Endothelial cell of umbilical vein (primary cell): ENCODE measurements around the gene RSPH6A. TPM values are rescaled to one million over a fixed set of nuclear protein-coding genes. Genes with fewer than 3 reads are reported as not detected.
A peak's percentile ranks its signal among the peaks of the same experiment; 100 is the strongest.

Source experiments
- BruUV-seq: library from RNA; stranded (reverse); fragments of 400-500 nt; replicated peaks from 2 replicates; lab custom pipeline; 2021; lab: Mats Ljungman, UMichigan
- CTCF ChIA-PET: fragments of 300-600, 350-600 bp; sonication (Branson Sonifier 250); formaldehyde crosslinking; loops from one replicate; lab custom pipeline; 2021; ENCODE audit warnings: antibody characterized with exemption, inconsistent platforms; lab: Charles Lee
- POLR2A ChIA-PET: fragments of 300-600, 350-600 bp; sonication (Branson Sonifier 250); formaldehyde crosslinking; loops from one replicate; lab custom pipeline; 2021; ENCODE audit warnings: antibody characterized with exemption, inconsistent platforms; lab: Charles Lee
- DNase-seq: peaks from one replicate; pipeline ENCODE4 v3.0.0-alpha.2; 2011; ENCODE audit warnings: low read depth, low spot score
- FAIRE-seq: peaks from 2 replicates; lab custom pipeline; 2011; peaks lifted over from hg19 to GRCh38; lab: Jason Lieb, UNC
- H2AFZ ChIP-seq: 2 replicates; pipeline ENCODE4 v1.6.0; 2012; ENCODE audit warnings: low read depth, low read length, control low read depth, inconsistent platforms
- H3K27ac ChIP-seq: 2 replicates; pipeline ENCODE4 v1.5.1; 2011; ENCODE audit warnings: low read depth, mild to moderate bottlenecking, control low read depth, low read length, moderate library complexity; ENCODE audit not compliant: insufficient read depth
- H3K27me3 ChIP-seq, 2 experiments: 2 replicates each; pipeline versions ENCODE4 v1.6.0 to v1.6.1; 2011; ENCODE audit warnings: low read length in 2 of 2, mixed read lengths in 1 of 2; ENCODE audit not compliant: control insufficient read depth in 2 of 2, insufficient read depth in 2 of 2
- H3K36me3 ChIP-seq, 2 experiments: 2 replicates in 1 of 2; 3 replicates in 1 of 2; pipeline ENCODE4 v1.5.1; 2011; ENCODE audit warnings: low read length in 2 of 2, mild to moderate bottlenecking in 1 of 2, moderate library complexity in 1 of 2; ENCODE audit not compliant: control insufficient read depth in 2 of 2, insufficient read depth in 2 of 2; ENCODE audit errors: extremely low read depth in 1 of 2
- H3K4me1 ChIP-seq: 3 replicates; pipeline ENCODE4 v1.5.1; 2011; ENCODE audit warnings: mild to moderate bottlenecking, low read length; ENCODE audit not compliant: control insufficient read depth, insufficient read depth; ENCODE audit errors: extremely low read depth
- H3K4me2 ChIP-seq: 2 replicates; pipeline ENCODE4 v1.6.1; 2011; ENCODE audit warnings: low read length, control low read depth, mixed read lengths; ENCODE audit not compliant: insufficient read depth
- H3K4me3 ChIP-seq, 3 experiments: fragments of 200-600 bp in 1 of 3; sonication (generic), shearing (Covaris generic) in 1 of 3; replicated peaks in 1 of 3; 2 replicates each; pipeline ENCODE4 v1.5.1; 2011 to 2016; ENCODE audit warnings: control low read depth in 3 of 3, low read length in 3 of 3, mild to moderate bottlenecking in 2 of 3, inconsistent platforms in 1 of 3, low read depth in 1 of 3, moderate library complexity in 1 of 3; ENCODE audit not compliant: insufficient read depth in 1 of 3
- H3K79me2 ChIP-seq: 2 replicates; pipeline ENCODE4 v1.6.0; 2012; ENCODE audit warnings: low read length, inconsistent platforms; ENCODE audit not compliant: control insufficient read depth, insufficient read depth
- H3K9ac ChIP-seq: replicated peaks from 2 replicates; pipeline ENCODE3; 2011; ENCODE audit warnings: low read length, control low read depth; ENCODE audit not compliant: insufficient read depth; ENCODE audit errors: extremely low read depth
- H3K9me1 ChIP-seq: replicated peaks from 3 replicates; pipeline ENCODE4 v1.6.0; 2011; ENCODE audit warnings: mild to moderate bottlenecking, low read length; ENCODE audit not compliant: control insufficient read depth, insufficient read depth; ENCODE audit errors: extremely low read depth
- H3K9me3 ChIP-seq: replicated peaks from 2 replicates; pipeline ENCODE4 v1.5.1; 2012; ENCODE audit warnings: low read length, inconsistent platforms; ENCODE audit not compliant: control insufficient read depth, insufficient read depth
- H4K20me1 ChIP-seq: replicated peaks from 2 replicates; pipeline ENCODE3; 2011; ENCODE audit warnings: mild to moderate bottlenecking, low read length; ENCODE audit not compliant: control insufficient read depth, insufficient read depth; ENCODE audit errors: extremely low read depth
- CTCF ChIP-seq, 2 donors: IDR thresholded peaks; 1 replicate in 1 of 2; 2 replicates in 1 of 2; pipeline ENCODE4 v1.5.1; 2011; ENCODE audit warnings: low read length in 2 of 2, mild to moderate bottlenecking in 2 of 2, moderate library complexity in 2 of 2, control low read depth in 1 of 2, inconsistent platforms in 1 of 2, low read depth in 1 of 2; ENCODE audit not compliant: insufficient read depth in 1 of 2; ENCODE audit errors: extremely low read depth in 1 of 2
- FOS ChIP-seq: IDR thresholded peaks from 2 replicates; pipeline ENCODE4 v1.6.1; 2011; ENCODE audit warnings: mild to moderate bottlenecking, low read length, moderate library complexity, borderline replicate concordance; ENCODE audit not compliant: insufficient read depth
- GATA2 ChIP-seq: IDR thresholded peaks from 2 replicates; pipeline ENCODE4 v1.7.0; 2011; ENCODE audit warnings: low read depth, mild to moderate bottlenecking, moderate library complexity, mixed read lengths, low read length; ENCODE audit not compliant: insufficient read length, insufficient read depth
- MAX ChIP-seq: IDR thresholded peaks from 2 replicates; pipeline ENCODE4 v1.6.1; 2011; ENCODE audit not compliant: insufficient read depth, insufficient read length
- MYC ChIP-seq: IDR thresholded peaks from one replicate; pipeline ENCODE4 v1.6.1; 2011; ENCODE audit warnings: mild to moderate bottlenecking, low read depth, low read length
- dilution Hi-C: fragments of 300-500 bp; cut with MboI; formaldehyde crosslinking; loops from one replicate; pipeline ENCODE4 v1.15.0; 2019; ENCODE audit warnings: low sequenced_read_pairs; ENCODE audit not compliant: extremely low pct_ligation_motif_present
- intact Hi-C: fragments of 100-400 bp; cut with micrococcal nuclease; formaldehyde crosslinking; loops from one replicate; pipeline ENCODE4 v1.10.0; 2022
- polyA plus RNA-seq, 4 experiments: library from polyadenylated mRNA; depleted of rRNA in 3 of 4; stranded (reverse) in 3 of 4; unstranded in 1 of 4; fragments of >200 nt; gene quantifications; 2 replicates each; pipeline versions ENCODE4 v1.2.1 to v1.2.3, GENCODE V29; 2011 to 2012; ENCODE audit warnings: missing spikeins in 1 of 4
- total RNA-seq: library from RNA; stranded (reverse); gene quantifications from 2 replicates; pipeline ENCODE4 v1.2.3, GENCODE V29; 2021

RSPH6A gene
- total and polyA plus RNA-seq, 2 donors (not counting 3 experiments of a cell fraction or from before 2014, with no cell fraction given) = 0.03 to 0.62 TPM

GRCh38 chr19:45793178-45793564, 21.9 kb downstream of the RSPH6A start:
- no peak overlapping the region for H3K4me2 ChIP-seq
- no peak for FAIRE-seq
- peaks cover 6 to 13% of the 10 kb centered on the region in 2 experiments for H3K36me3 ChIP-seq
- H3K9me3 ChIP-seq = no peaks in the 10 kb centered on the region
- dilution Hi-C loops = no loop called here
- H4K20me1 ChIP-seq = no peaks in the 10 kb centered on the region
- H3K4me3 ChIP-seq = peak overlapping the region in 1 of 3 experiments; percentile 21
- H3K9ac ChIP-seq = no peak overlapping the region
- intact Hi-C loops = loop anchor here (1.0 kb wide), 1 partner anchor 101 kb away; the partner anchor contains the start of gene QPCTL
- DNase-seq = no peak
- ChIA-PET POLR2A (interaction anchor here (0.6 to 1.3 kb wide), 3 partner anchors 22 to 63 kb away, joined by 3 to 7 read pairs (median 6); partner anchors contain the start of genes FBXO46 and SIX5), CTCF (interaction anchor here (0.7 to 2.3 kb wide), 7 partner anchors 12 to 76 kb away, joined by 3 to 29 read pairs (median 3); partner anchors contain the start of gene SIX5)
- BruUV-seq = no TSS peak
- H2AFZ ChIP-seq = no peak overlapping the region
- TF ChIP-seq CTCF (IDR thresholded peaks at IDR 0.05; ENCODE audit: extremely low read depth in 1 of 2, insufficient read depth in 1 of 2, low read depth in 1 of 2, low read length in 2 of 2) (no peak), GATA2 (no peak), MYC (no peak), FOS (no peak), MAX (no peak)
- H3K27me3 ChIP-seq = no peaks in the 10 kb centered on the region
- H3K9me1 ChIP-seq = no peaks in the 10 kb centered on the region
- H3K79me2 ChIP-seq = peaks cover 18% of the 10 kb centered on the region
- H3K4me1 ChIP-seq = peaks cover 16% of the 10 kb centered on the region
- H3K27ac ChIP-seq = peak overlapping the region; percentile 4
